Cardiac muscle cell (in vitro differentiated cells and primary cell): ENCODE results near the gene DOK6. TPM values are rescaled to one million over a fixed set of nuclear protein-coding genes. Genes with fewer than 3 reads are reported as not detected.

ENCODE experiments used
- DNase-seq, 2 donors: peaks; one replicate each; pipeline versions ENCODE4 v3.0.0 to v3.0.0-alpha.2; 2010 to 2017; ENCODE audit warnings: low read depth in 1 of 2, low spot score in 1 of 2
- H3K27ac ChIP-seq: fragments of 200-600 bp; sonication (generic); 2 replicates; pipeline ENCODE4 v1.5.1; 2016
- H3K27me3 ChIP-seq: fragments of 200-600 bp; sonication (generic); 2 replicates; pipeline ENCODE4 v1.6.0; 2016; ENCODE audit warnings: control low read depth
- H3K36me3 ChIP-seq: fragments of 200-600 bp; sonication (generic); 2 replicates; pipeline ENCODE4 v1.5.1; 2016; ENCODE audit warnings: control low read depth
- H3K4me1 ChIP-seq: fragments of 200-600 bp; sonication (generic); 2 replicates; pipeline ENCODE4 v1.8.1; 2017; ENCODE audit warnings: low read depth, mild to moderate bottlenecking, mixed run types
- H3K4me3 ChIP-seq: fragments of 200-600 bp; sonication (generic); 2 replicates; pipeline ENCODE4 v1.5.1; 2016; ENCODE audit warnings: mild to moderate bottlenecking
- H3K9me3 ChIP-seq: fragments of 200-600 bp; sonication (generic); 2 replicates; pipeline ENCODE4 v1.5.1; 2017; ENCODE audit warnings: low read depth, mild to moderate bottlenecking, control low read depth
- CTCF ChIP-seq: IDR thresholded peaks from 2 replicates; pipeline ENCODE4 v1.5.1; 2012; ENCODE audit warnings: low read depth, mild to moderate bottlenecking, low read length
- polyA plus RNA-seq: library from polyadenylated mRNA; unstranded; fragments of >200 nt; fragmentation: Nextera tagmentation; extraction: Ambion mirVana; gene quantifications from 2 replicates; pipeline ENCODE4 v1.2.1, GENCODE V29; 2016
- total RNA-seq: library from RNA; depleted of rRNA; stranded (reverse); fragments of >200 nt; gene quantifications from 2 replicates; pipeline ENCODE4 v1.2.3, GENCODE V29; 2016

DOK6 gene
- total and polyA plus RNA-seq, 2 experiments from 2014 or later = 13.2 to 13.9 TPM

DNA sequence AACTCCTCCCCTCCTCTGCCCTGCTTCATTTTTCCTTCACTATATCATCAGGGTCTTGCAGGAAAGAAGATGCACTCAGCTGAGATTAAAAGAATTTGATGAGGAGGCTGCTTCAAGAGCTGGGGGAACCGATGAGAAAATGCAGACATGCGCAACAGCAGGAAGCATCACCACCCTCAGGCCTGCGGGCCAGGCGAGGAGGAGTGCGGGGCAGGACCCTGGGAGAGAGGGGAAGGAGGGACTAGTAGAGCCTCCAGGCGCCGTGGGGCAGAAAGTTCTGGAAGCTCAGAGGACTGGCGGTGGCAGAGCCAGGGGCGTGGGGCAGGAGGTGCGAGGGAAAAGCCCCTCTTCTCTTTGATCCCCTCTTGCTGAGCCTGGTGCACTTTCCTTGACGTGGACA lies 438.8 kb downstream of the DOK6 start:
- H3K36me3 ChIP-seq = no peaks in the 10 kb centered on the region
- H3K27ac ChIP-seq = no peak overlapping the region
- TF ChIP-seq CTCF = no peak
- no peaks in the 10 kb centered on the region for H3K27me3 ChIP-seq
- DNase-seq = no peak
- H3K4me1 ChIP-seq = no peaks in the 10 kb centered on the region
- no peak overlapping the region for H3K4me3 ChIP-seq
- no peaks in the 10 kb centered on the region for H3K9me3 ChIP-seq

- no peak overlapping the region for H3K27ac ChIP-seq
- no peaks in the 10 kb centered on the region for H3K36me3 ChIP-seq
- H3K4me3 ChIP-seq = no peak overlapping the region
- H3K27me3 ChIP-seq = no peaks in the 10 kb centered on the region
- no peaks in the 10 kb centered on the region for H3K4me1 ChIP-seq
- DNase-seq = no peak
- H3K9me3 ChIP-seq = no peaks in the 10 kb centered on the region
- TF ChIP-seq CTCF = no peak
Observed at GRCh38 chr18:69840001-69840400, 439.3 kb downstream of the DOK6 start.

DNA sequence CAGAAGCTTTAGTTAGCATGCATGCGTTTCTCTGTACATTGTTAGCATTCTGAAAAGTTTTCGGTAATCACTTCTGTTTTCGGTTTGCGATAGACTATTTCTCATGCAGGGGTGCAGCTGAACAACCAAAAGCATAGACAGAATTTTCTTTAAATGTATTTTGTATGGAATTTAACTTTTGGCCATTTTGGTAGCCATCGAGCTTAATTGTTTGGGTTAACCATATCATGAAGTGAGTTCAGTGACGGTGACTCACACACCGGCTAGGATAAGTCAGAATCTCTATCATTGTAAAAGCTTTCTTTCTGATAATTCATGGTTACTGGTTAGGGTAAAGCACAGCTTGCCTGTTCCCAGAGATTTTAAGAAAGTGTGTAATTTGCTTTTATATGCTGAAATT lies 439.8 kb downstream of the DOK6 start:
- H3K36me3 ChIP-seq = no peaks in the 10 kb centered on the region
- DNase-seq = peak in 1 of 2 donors; percentile 37
- H3K4me3 ChIP-seq = no peak overlapping the region
- no peaks in the 10 kb centered on the region for H3K27me3 ChIP-seq
- no peak for TF ChIP-seq CTCF
- H3K4me1 ChIP-seq = no peaks in the 10 kb centered on the region
- no peaks in the 10 kb centered on the region for H3K9me3 ChIP-seq
- no peak overlapping the region for H3K27ac ChIP-seq

DNA sequence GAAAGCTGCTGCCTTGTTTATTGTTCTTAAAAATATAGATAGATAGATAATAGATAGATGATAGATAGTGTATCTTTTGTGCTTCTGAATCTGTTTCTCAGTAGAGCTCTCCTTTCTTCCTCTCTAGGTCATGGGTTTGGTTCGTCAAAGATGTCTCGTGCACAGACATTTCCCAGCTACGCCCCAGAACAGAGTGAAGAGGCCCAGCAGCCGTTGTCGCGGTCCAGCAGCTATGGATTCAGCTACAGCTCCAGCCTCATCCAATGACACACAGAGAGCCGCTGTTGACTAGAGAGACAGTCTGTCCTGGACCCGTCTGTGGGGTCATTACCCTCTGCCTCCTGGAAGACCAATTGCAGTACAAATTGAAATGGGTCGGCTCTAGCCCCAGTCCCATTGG lies 440.4 kb downstream of the DOK6 start:
- no peaks in the 10 kb centered on the region for H3K27me3 ChIP-seq
- no peaks in the 10 kb centered on the region for H3K36me3 ChIP-seq
- no peak for DNase-seq
- TF ChIP-seq CTCF = no peak
- H3K4me3 ChIP-seq = no peak overlapping the region
- no peaks in the 10 kb centered on the region for H3K4me1 ChIP-seq
- no peaks in the 10 kb centered on the region for H3K9me3 ChIP-seq
- H3K27ac ChIP-seq = no peak overlapping the region

DNA sequence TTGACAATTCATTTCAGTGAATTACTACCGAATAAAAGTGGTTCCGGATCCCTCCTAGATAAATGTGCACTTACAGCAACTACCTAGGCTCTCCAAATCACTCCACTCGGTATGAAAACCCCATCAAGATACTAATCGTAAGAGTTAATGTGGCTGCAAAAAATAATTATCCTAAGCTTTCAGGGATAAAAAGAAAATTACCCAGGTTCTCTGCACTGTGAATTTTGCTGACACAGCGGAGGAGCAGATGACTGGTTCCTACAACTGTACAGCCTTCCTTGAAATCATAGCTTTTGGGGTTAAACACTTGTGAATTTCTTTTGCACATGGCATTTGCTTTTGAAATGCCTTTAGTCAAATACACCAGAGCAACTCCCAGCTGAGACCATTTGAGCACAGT lies 442.3 kb downstream of the DOK6 start:
- H3K9me3 ChIP-seq = no peaks in the 10 kb centered on the region
- H3K4me3 ChIP-seq = no peak overlapping the region
- no peaks in the 10 kb centered on the region for H3K36me3 ChIP-seq
- no peaks in the 10 kb centered on the region for H3K4me1 ChIP-seq
- no peak overlapping the region for H3K27ac ChIP-seq
- no peak for DNase-seq
- no peaks in the 10 kb centered on the region for H3K27me3 ChIP-seq
- TF ChIP-seq CTCF = no peak

GRCh38 chr18:69844656-69845055 lies 444.0 kb downstream of the DOK6 start:
- no peaks in the 10 kb centered on the region for H3K4me1 ChIP-seq
- no peak overlapping the region for H3K4me3 ChIP-seq
- peak in 1 of 2 donors; percentile 6 for DNase-seq
- no peak for TF ChIP-seq CTCF
- no peaks in the 10 kb centered on the region for H3K9me3 ChIP-seq
- H3K27me3 ChIP-seq = no peaks in the 10 kb centered on the region
- no peak overlapping the region for H3K27ac ChIP-seq
- no peaks in the 10 kb centered on the region for H3K36me3 ChIP-seq
